NCI-H2171 (cell line): ENCODE measurements around the gene MAGI2.

Source experiments
- DNase-seq: peaks from one replicate; lab custom pipeline; 2025; lab: John Stamatoyannopoulos, UW

MAGI2 gene

DNA sequence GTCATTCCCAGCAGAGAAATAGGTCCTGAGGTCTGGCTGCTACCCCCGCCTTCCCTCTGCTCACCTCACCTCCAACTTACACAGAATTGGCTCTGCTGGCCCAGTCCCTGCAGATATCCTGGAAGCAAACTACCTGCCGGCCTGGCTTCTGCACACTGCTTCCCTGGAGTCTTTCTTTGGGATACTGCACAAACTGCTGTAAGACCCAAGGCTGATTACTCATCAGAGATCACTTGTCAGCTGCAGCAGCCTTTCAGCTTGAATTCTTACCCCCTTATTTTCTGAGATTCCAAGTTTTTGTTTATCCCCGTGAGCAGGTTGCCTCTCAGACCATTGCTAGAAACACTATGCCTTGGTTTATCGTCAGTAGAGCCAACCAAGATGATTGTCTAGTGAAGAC lies 1228.5 kb downstream of the MAGI2 start:
- DNase-seq, result no peak

DNA sequence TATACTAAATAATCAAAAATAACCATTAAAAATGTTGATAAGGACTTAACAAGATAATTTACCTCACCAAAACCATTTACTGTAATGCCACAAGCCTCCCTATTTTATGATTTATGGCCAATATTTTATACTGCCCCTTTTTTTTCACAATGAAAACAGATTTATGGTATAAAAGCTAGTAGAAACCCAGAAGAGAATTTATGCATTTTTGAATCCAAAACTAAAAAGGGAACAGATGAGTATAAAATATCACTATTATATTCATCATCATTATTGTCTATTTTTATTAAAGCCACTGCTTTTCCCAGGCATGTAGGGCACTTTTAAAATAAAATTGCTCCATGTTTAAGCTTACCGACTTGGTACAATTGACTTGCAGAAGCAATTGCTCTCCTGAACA lies 1229.9 kb downstream of the MAGI2 start:
- DNase-seq, result no peak

DNA sequence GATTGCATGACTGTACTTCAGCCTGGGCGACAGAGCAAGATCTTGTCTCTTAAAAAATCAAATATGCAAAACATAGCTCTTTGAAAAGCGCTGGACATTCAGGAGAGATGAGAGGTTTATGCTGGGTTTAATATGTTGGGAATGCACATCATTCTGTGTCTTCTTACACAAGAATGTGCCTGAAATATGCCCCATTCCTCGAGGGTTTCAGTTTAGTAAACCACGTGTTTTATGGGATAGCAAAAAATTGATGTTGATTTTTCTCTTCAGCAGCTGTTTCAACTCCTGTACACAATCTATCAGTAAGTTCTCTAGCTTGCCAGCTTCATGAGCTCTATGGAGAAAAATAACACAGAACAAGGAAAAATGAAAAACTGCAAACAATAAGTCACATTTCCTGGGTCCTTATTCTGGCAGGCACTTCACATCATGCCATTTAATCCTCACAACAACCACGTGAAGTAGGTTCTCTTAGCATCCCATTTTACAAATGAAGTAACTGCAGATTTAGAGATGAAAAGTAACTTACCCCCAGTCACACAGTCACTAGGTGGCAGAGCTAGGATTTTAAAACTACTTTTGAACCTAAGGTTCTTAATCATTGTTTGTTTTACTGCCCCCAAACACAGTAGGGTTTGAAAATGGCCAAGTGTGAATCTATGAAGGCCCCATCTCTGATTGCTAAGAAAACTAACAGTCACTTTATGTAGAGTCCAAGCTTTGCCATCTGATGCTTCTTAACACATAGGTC lies 1231.3 kb downstream of the MAGI2 start:
- no peak for DNase-seq

DNA sequence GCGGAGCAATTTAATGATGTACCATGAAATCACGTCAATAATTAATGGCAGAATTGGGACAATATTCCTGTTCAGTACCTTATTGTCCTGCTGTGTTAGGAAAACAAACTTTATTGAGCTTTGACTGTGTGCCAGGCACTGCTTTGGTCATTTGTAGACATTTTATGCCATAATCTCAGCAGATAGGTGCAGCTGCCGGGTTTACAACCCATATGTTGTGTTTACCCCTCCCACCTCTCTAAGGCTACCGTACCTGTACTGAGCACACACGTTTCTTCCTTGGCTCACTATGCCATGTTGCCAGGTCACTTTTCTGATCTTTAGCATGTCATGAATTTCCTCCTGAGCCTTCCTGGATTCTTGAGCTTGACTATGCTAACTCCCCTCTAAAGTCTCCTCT lies 1232.7 kb downstream of the MAGI2 start:
- no peak for DNase-seq

DNA sequence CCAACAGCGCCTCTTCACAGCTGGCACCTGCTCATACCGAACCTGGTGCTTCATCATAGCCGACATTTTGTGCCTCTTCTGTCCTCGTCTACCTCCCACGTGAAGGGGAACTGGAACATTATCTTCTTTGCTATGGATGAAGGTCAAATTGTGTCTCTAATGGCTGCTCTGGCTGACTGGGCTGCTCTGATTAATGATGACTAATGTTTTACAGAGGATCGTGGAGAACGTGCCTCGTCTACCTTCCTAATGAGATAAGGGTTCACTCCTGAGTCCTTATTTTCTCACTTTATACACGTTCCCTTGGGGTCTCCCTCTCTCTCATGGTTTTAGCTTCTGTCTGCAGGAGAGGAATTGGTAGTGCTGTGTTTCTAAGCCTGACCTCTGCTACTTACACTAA lies 1234.6 kb downstream of the MAGI2 start:
- DNase-seq, result no peak

DNA sequence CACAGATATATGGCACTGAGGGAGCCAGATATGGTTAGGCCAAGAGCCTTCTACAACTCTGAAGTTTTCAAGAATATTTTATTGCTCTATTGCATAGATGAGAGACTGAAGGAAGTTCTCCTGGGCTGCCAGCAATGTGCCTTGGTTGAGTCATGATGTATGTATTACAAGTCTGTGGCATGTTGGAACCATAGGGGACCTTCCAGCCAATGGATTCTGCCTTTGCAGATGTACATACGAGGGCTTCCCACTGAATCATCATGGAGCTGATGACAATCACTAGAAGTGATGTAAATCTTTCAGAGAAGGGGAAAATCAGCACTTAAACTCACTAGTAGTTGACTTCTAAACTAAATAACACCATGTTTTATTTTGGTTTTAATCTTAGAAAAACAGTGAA lies 1235.4 kb downstream of the MAGI2 start:
- DNase-seq, result no peak

DNA sequence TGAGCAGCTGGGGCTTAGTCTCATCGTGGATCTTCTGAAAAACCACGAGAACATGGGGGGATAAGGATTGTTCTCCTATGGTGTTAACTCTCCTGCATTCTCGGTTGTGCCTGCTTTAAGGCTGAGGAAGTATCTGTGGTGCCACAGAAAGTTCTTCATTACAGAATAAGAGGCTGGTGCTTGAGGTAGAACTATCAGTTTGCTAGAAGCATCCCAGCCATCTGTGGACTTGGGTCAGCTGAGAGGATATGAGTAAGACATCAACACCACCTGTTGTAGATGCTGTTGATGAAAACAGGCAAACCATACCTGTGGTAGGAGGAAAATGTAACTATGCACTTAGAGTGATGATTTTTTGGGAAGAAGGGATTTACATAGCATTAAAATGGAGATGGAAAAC lies 1238.3 kb downstream of the MAGI2 start:
- no peak for DNase-seq

DNA sequence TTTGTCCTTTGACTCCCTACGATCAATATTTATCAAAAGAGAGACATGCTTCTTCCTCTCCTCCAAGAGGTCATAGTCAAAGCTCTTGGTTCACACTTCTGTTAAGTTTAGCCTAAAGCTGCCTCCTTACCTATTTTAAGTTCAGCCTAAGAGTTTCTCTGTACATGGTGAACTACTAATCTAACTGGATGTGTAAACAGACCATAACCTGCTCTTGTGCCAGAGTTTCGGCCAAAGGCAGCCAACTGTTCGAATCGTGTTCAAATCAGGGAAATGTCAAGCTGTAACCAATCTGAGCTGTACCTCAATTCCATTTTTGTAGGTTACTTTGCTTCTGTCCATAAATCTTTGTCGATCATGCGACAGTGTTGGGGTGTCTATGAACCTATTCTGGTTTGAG lies 1240.1 kb downstream of the MAGI2 start:
- no peak for DNase-seq

DNA sequence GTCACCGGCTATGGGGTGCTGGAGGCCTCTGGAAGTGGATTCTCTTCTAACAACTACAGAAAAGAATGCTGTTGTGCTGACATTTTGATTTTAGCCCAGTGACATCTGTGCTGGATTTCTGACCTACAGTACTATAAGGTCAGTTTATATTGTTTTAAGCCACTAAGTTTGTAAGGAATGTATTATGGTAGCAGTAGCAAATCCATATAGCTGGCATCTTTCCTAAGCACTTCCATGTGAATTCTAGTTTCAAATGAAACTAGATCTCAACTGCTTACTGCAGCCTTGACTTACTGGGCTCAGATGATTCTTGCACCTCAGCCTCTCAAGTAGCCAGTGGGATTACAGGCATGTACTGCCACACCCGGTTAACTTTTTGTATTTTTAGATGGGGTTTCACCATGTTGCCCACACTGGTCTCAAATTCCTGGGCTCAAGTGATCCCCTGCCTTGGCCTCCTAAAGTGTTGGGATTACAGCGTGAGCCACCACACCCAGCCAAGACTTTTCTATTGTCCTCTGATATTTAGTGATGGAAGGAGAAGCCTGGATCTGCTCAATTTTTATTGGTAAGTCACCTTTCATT lies 1240.9 kb downstream of the MAGI2 start:
- DNase-seq, result no peak

DNA sequence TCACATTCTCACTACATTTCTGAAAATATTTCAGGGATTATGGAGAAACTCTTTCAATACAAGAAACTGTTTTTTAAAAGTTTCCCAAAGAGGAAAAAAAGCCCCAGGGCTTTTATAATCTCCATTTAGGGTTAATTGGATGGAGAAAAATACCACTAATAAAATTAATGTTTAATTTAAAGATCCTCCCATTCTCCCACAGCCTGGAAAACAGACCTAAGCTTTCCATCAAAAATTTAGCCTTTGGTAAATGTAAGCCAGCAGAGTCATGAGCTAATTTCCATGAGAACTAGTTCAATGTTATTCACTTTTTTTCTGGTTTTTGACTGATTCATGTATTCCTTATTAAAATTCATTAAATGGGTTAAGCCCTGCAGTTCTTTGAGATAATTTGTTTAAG lies 1246.2 kb downstream of the MAGI2 start:
- DNase-seq, result no peak

DNA sequence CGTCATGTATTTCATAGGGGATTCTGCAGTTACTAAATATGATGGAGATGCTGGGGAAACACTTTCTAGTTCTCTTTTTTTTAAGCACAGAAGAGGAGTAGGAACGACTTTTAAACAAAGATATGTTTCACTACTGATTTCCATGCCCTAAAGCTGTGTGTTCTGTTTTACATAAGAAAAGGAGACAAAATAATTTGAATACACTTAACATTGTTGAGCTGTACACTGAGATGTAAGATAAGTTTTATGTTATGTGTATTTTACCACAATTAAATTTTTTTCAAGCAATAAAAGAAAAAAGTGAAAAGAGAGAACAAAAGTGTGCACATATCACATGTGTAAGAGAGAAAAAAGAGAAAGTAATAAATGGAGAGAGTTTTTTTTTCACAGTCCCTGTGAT lies 1246.7 kb downstream of the MAGI2 start:
- no peak for DNase-seq

DNA sequence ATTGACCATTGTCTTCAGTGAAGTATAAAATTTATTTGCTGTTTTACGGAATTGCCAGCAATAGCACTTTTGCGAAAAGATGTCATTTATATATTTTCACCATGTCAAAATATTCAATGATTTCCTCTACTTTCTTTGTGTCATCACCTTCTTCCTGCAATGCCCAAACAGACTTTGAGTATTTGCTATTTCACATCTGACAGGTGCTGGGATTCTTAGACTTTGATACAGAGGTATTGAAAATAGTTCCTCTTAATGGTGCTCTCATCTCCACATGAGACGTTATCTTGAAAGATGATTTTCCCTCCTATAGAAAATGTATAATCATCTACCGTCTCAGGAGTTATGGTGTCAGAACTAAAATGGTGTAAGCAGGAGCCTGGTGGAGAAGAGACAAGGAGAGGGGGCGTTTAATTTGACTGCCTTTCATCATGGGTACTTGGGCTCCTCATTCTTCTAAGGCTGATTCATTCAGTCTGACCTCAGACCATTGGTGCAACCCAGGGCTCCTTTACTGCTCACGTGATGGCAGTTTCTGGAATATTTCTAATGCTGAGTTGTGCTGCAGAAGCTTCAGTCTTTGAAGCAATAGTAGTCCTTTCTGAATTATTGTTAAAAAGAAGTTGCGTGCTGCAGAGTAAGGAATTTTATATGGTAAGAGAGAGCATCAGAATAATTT lies 1250.3 kb downstream of the MAGI2 start:
- DNase-seq, result no peak

DNA sequence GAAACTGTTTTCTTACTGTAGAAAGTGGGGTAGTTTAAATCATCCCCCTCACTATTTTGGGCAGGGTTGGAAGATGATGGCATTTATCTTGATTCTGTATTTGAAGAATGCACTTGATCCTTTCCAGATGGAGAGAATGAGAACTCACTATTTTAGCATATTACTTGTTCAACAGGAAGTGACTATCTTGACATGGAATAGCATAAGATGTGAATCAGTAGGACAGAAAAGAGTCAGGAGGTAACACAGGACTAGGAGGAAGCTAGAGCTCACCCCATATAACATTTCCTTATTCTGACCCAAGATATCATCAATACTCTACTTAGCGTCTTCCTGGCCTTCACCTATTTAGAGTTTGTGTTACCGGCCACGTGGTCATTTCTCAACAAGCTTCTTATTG lies 1254.7 kb downstream of the MAGI2 start:
- no peak for DNase-seq

DNA sequence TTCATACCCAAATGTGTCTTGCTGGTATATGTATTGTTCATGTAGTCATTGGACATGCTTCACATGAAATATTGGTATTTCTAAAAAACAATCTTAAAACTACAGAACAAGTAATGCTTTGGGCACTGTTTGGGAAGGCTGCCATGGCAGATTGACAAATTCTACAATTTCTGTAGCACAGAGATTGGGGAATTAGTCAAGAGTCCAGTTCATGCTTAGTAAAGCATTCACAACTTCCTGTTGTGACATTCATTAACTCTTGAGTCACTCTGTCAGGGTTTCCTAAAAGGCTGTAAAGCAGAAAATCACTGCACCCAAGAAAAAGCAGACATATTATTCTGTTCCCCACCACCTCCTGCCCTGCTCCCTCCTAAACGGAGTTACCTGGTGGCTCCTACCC lies 1256.0 kb downstream of the MAGI2 start:
- DNase-seq, result no peak

DNA sequence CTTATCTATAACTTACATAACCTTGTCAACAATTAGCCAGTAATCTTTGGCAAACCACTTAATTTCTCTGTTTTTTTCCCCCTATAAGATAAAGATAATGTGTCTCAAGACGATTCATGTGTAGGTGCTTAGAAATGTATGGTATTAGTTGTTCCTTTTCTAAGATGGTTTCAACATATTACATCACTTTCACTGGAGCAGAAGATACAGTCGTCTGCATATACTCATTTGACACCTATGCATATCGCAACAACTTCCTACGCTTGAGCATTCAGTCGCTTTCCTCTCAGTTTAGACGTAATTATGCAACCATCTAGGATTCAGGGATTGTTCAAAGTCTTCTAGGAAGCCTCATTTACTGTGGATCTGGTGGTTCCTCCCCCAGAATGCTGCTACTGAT lies 1258.2 kb downstream of the MAGI2 start:
- no peak for DNase-seq

DNA sequence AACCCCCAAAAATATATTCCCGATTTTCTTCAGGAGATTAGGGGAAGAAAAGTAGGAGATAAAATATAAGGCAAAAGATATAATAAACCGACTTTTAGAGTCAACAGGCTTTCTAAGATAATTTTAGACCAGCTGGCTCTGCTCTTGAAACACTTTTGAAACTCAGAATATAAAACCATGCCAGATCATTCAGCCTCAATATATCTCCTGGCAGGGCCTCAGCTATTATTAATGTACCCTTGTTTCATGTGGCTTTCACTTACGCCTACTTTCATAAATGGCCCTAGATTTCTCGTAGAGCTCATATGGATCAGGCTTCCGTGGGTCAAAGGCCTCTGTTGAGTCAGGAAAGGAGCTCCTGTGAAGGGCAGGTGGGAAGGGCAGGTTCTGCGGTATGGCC lies 1258.9 kb downstream of the MAGI2 start:
- no peak for DNase-seq

DNA sequence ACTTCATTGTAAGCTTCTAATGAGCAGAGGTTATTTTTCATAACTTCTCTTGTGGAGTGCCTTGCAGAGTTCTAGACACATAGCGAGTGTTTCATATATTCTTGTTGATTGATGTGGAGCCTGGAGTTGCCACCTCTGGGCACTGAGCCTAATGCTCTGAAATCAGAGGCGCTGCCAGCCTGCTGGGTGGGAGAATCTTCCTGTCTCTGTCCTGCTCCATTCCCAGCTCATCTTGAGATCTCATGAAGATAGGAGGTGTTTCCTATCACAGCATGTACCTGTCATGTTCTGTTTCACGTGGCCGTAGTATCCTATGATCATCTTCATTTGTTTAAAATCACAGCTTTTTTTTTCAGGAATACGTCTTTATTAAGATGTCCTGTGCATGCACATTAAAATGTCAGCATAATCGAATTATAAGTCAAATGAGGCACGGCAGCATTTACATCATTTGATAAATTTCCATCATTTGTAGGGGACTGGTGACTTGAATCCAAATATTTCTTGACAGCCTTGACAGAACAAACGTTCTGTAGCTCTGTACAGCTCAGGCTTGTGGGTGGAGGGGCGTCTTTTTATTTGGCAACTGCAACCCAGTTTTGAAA lies 1261.9 kb downstream of the MAGI2 start:
- no peak for DNase-seq

DNA sequence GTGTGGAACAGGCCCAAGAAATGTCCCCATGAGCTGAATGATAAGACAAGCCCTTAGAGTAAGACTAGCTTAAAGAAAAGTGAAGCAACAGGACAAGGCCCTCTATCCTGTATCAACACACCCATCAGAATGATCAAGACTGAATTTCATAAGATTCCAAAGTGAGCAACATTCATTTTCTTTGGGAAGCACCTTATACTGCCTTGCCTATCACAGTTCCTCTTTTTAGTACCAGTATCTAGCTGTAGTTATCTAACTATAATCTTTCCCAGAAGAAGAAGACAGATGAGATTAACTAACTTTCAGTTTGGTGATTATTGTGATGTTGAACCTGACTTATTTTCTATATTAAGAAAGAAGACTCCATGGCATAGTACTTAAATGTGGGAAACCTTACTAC lies 1263.7 kb downstream of the MAGI2 start:
- DNase-seq, result no peak

DNA sequence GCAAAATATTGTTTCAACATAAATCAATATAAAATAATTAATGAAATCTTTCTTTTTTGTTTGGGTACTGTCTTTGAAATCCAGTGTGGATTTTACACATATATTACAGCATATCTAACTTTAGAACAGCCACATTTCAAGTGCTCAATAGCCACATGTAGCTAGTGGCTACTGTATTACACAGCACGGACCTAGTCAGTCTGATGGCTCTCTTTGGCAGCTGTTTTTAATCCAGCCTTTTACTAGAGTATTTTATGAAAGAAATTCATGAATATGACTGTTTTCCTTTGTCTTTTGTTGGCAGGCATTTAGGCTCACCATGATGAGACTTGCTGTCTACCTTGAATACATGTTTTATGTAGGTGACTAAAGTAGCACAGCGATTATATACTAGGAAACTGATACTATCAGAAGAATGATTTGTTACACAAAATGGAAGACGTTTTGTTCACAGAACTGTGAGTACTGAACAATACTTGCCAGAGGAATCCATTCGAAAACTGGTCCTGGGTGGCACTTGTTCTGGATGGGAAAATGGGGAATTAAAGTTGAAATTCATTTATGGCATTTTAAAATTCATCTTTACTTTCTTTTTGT lies 1268.2 kb downstream of the MAGI2 start:
- DNase-seq, result no peak

DNA sequence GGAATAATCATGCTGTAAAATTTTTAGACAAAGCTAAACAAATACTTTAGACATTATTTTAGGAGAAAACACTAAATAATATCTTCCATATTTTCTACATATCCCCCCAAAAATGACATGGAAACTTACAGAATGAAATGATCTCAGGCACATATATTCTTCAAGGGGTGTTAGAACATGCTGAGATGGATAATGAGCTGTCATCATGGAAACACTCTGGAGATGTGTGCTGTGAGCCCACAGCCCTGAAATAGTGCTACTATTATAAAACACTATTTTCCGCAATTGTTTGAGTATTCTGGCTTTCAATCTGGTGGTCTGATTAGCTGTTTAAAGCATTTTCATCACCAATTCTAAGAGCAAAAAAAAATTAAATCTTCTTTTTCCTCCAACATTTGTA lies 1269.2 kb downstream of the MAGI2 start:
- no peak for DNase-seq

DNA sequence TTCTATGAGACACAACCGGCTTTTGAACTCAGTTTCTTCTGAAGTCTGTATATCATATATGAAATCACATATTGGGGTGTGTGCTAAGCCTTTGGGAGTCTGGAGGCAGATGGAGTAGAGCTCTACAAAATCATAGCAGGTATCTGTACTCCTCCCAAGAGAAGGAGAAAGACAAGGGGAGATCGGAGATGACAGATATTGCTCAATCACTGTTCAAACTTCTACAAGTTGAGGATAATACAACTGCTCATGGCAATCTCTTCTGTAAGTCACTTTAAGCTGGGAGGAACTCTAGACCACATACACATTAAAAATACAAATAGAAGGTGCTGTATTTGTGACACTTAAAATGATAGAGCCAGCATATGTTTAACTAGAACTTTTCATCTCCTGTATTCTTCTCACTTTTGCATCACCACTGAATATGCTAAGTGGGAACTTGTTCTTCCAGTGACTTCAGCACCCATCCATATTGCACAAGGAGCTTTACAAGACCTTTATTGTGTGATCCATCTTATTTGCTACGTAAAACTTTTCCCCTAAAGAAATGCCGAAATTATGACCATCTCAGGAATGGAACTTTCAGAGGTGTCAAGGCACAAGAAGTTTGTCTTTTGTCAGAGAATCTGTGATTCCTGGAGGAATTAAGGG lies 1273.5 kb downstream of the MAGI2 start:
- no peak for DNase-seq

DNA sequence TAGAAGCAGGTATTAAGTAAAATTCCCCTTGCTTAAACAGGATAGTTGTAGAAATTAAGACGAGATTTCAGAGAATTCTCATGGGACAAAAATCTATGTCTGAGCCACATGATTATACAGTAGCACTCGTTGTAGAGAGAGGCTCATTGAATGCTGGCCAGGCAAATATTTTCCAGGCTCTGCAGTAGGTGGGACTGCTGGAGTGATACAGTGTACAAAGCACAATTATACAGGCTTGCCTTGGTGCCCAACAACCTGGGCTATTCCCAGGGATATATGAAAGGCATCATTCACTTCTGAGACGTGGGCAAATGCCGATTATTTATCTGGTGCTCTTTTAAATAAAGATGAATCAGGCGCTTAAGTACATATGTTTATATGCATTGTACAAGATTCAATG lies 1274.3 kb downstream of the MAGI2 start:
- no peak for DNase-seq
